Endothelial cell (in vitro differentiated cells): ENCODE measurements around the gene ITGB1. TPM values are rescaled to one million over a fixed set of nuclear protein-coding genes. Genes with fewer than 3 reads are reported as not detected.
"Not testable (repeated sequence)": the region's sequence is repeated elsewhere in the genome, so short reads cannot be mapped to it uniquely, and the experiment has no call there.

Experiments used
- DNase-seq: peaks from one replicate; pipeline ENCODE4 v3.0.0; 2021; ENCODE audit warnings: low spot score
- H3K27ac Mint-ChIP-seq: one replicate; pipeline ENCODE4 v1.8.0; 2021; ENCODE audit warnings: mixed read lengths, inconsistent platforms; ENCODE audit not compliant: unreplicated experiment
- H3K27me3 Mint-ChIP-seq: one replicate; pipeline ENCODE4 v1.8.0; 2021; ENCODE audit warnings: mild to moderate bottlenecking, moderate library complexity, mixed read lengths, inconsistent platforms; ENCODE audit not compliant: unreplicated experiment
- H3K36me3 Mint-ChIP-seq: one replicate; pipeline ENCODE4 v1.8.0; 2021; ENCODE audit warnings: mild to moderate bottlenecking, low read depth, mixed read lengths, inconsistent platforms; ENCODE audit not compliant: unreplicated experiment
- H3K4me1 Mint-ChIP-seq: one replicate; pipeline ENCODE4 v1.8.0; 2021; ENCODE audit warnings: mild to moderate bottlenecking, mixed read lengths, inconsistent platforms; ENCODE audit not compliant: unreplicated experiment
- H3K4me3 Mint-ChIP-seq: one replicate; pipeline ENCODE4 v1.8.0; 2021; ENCODE audit warnings: mild to moderate bottlenecking, mixed read lengths, inconsistent platforms; ENCODE audit not compliant: unreplicated experiment
- H3K9me3 Mint-ChIP-seq: one replicate; pipeline ENCODE4 v1.8.0; 2021; ENCODE audit warnings: mixed read lengths, inconsistent platforms; ENCODE audit not compliant: unreplicated experiment
- CTCF ChIP-seq: fragments of 200-600 bp; sonication (generic); IDR thresholded peaks from one replicate; pipeline ENCODE4 v1.5.0; 2021; ENCODE audit warnings: antibody characterized with exemption; ENCODE audit not compliant: unreplicated experiment
- total RNA-seq: library from RNA; stranded (reverse); fragmentation: NEBNext Ultra II Directional; extraction: Animal tissue kit (Norgen Biotek cat#: 25700); gene quantifications from one replicate; pipeline ENCODE4 v1.2.1, GENCODE V29; 2021; ENCODE audit not compliant: unreplicated experiment

Gene ITGB1
- total RNA-seq, 1 donor from 2014 or later, result 504 TPM

- Mint-ChIP-seq H3K4me3 (peak overlapping the region; percentile 85), H3K9me3 (no peaks in the 10 kb centered on the region)
Observed at GRCh38 chr10:32980242-32980557, 22.2 kb upstream of the ITGB1 start.

GRCh38 chr10:32979719-32980118 is 21.7 kb upstream of the ITGB1 start:
- not testable (repeated sequence) for H3K9me3 Mint-ChIP-seq, H3K27me3 Mint-ChIP-seq, H3K4me3 Mint-ChIP-seq, H3K36me3 Mint-ChIP-seq, H3K27ac Mint-ChIP-seq, DNase-seq
- peaks cover 34% of the 10 kb centered on the region for H3K4me1 Mint-ChIP-seq

More at GRCh38 chr10:32980242-32980557, 22.2 kb upstream of the ITGB1 start:
- no peak for TF ChIP-seq CTCF
- Mint-ChIP-seq H3K27ac (peak overlapping the region; percentile 97), H3K36me3 (no peaks in the 10 kb centered on the region), H3K27me3 (peaks cover 2% of the 10 kb centered on the region), H3K4me1 (peaks cover 36% of the 10 kb centered on the region)
- DNase-seq, result no peak

GRCh38 chr10:32979041-32979440 is 21.0 kb upstream of the ITGB1 start:
- DNase-seq, result no peak
- Mint-ChIP-seq H3K4me3 (no peak overlapping the region), H3K36me3 (peaks cover 3% of the 10 kb centered on the region), H3K9me3 (no peaks in the 10 kb centered on the region), H3K27ac (no peak overlapping the region), H3K4me1 (peaks cover 34% of the 10 kb centered on the region), H3K27me3 (peaks cover 2% of the 10 kb centered on the region)
- TF ChIP-seq CTCF, result no peak

GRCh38 chr10:32977846-32978809 is 20.1 kb upstream of the ITGB1 start:
- peaks cover 30% of the 10 kb centered on the region for H3K4me1 Mint-ChIP-seq
- not testable (repeated sequence) for H3K9me3 Mint-ChIP-seq, H3K4me3 Mint-ChIP-seq, H3K36me3 Mint-ChIP-seq, H3K27ac Mint-ChIP-seq, H3K27me3 Mint-ChIP-seq, DNase-seq

- H3K4me1 Mint-ChIP-seq, result peaks cover 19% of the 10 kb centered on the region
- no peak overlapping the region for H3K27ac Mint-ChIP-seq
- H3K4me3 Mint-ChIP-seq, result no peak overlapping the region
- DNase-seq, result no peak
- no peak for TF ChIP-seq CTCF
- no peaks in the 10 kb centered on the region for H3K9me3 Mint-ChIP-seq
- H3K36me3 Mint-ChIP-seq, result peaks cover 3% of the 10 kb centered on the region
- peaks cover 2% of the 10 kb centered on the region for H3K27me3 Mint-ChIP-seq
Observed at GRCh38 chr10:32976338-32976737, 18.3 kb upstream of the ITGB1 start.

- H3K27ac Mint-ChIP-seq, result no peak overlapping the region
Observed at GRCh38 chr10:32972929-32973328, 14.9 kb upstream of the ITGB1 start.

More at GRCh38 chr10:32972929-32973328, 14.9 kb upstream of the ITGB1 start:
- Mint-ChIP-seq H3K9me3 (no peaks in the 10 kb centered on the region), H3K4me3 (no peak overlapping the region), H3K36me3 (peaks cover 3% of the 10 kb centered on the region), H3K4me1 (peaks cover 7% of the 10 kb centered on the region), H3K27me3 (peaks cover 1% of the 10 kb centered on the region)
- DNase-seq, result no peak
- no peak for TF ChIP-seq CTCF
